ENCODE measurements around the gene PAX5.

Gene PAX5

DNA sequence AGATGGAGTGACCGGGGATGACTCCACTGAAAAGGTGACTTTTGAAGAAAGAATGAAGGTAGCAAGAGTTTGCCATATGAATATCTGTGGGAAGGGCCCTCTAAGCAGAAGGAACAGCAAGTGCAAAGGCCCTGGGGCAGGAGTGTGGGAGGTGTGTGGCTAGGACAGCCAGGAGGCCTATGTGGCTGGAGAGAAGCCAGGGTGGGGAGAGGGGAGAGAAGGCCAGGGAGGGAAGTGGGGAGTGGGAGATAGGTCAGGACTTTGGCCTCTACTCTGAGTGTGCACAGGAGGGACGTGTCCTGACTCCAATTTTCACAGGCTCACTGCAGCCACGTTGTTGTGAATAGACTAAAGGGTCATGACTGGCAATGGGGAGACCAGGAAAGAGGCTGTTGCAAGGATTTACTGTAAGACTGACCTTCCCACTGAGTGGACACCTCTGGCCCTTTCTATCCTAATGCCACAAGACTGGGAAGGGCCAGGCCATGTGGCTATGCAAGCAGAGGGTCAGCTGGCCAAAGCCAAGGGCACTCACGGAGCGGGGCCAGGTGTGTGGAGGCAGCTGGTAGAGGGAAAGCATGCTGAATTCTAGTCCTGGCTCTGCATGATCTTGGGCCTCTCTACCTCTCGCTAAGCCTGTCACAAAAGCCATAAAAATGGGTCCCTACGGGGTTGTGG is 172.4 kb downstream of the PAX5 start:
- DNase-seq (ENCODE audit: low read depth): no peak

DNA sequence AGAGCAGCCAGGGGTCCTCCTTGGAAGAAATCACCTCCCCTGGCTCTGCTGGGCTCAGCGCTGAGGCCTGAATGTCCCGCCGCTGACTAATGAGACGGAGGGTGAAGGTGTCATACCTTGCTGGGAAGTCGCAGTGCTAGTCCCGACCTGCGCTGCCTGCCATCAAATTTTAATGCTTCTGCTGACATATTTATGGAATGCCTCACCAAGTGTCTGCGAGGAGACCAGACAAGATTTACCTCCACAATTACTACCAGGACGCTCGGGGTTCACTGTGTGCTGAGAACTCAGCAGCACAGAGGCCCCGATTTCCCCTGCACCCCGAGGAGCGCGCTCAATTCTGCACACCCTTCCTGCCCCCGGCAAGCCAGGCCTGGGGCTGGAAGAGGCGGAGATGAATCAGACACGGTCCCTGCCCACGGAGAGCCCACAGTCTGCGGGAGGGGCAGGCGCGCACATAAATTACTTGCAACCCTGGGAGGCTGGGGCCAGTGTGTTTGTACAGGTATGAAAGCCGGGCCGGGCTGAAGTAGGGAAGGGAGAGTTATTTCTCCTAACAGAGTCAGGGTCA is 175.2 kb downstream of the PAX5 start:
- no peak for DNase-seq (ENCODE audit: low read depth)

DNA sequence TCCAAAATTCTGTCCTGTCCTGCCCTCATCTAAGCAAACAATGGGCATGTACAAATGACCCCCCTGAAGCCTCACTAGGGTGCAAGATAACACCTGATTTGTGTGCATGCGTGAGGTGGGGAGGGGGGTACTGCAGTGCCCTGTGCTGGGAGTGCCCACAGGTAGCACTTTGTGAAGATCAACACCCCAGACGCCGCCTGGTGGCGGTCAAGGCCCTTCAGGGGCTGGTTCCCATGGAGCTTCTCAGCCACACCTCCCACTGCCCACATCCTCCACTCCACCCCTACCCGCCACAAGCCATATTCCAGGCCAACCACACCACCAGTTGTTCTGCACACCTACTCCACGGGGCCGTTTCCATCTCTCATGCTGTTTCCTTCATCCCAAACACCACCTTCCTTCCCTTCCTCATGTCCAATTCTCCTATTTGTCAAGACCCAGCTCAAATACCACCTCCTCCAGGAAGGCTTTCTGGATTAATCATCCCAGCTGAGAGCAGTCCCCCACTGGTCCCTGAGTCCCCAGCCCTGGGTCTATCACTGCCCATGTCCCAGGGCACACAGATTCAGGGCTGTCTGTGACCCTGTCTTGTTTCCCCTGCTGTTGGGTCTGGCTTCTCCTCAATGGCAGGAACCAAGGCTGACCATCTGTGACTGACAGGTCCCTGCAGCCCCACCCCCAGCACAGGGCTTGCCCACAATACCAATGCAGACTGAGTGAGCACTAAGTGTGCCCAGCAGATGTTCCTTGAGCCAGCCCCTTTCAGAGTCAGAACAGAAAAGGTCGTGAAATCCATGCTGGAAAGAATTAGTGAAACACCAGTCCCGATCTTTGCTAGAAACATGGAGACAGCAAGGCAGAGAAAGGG is 178.4 kb downstream of the PAX5 start:
- no peak for DNase-seq (ENCODE audit: low read depth)

DNA sequence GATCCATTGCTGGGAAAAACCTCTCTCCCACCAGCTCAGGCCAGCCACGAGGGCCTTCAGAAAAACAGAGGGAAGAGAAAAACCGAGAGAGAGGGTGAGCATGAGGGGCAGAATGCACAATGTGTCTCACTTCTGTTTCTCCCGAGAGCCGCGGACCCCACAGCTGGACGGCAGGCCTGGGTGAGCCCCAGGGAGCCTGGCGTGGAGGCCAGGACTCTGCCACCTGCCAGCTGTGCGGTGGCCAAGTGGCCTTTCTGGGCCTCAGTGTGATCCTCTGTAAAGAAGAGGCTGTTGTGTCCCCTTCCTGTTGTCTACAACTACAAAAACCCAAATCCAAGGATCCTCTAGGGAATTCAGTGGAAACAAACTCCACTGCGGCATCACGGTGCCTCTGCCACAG is 179.3 kb downstream of the PAX5 start:
- no peak for DNase-seq (ENCODE audit: low read depth)

DNA sequence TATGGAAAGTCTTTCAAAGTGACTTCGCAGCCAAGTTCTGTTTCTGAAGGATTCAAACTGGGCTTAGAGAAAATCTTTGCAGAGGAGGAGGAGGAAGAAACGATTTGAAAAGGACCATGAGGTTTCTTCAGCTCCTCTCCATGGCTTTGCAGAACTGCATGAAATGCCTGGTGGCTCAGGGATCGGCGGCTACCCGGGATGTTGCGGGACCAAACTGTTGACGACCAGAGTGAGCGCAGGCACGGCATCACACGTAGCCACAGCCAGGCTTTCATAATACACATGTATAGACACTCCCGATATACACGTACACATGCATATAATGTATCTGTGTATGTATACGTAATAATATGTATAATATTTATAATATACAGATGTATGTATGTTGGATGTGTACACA is 180.0 kb downstream of the PAX5 start:
- no peak for DNase-seq (ENCODE audit: low read depth)

DNA sequence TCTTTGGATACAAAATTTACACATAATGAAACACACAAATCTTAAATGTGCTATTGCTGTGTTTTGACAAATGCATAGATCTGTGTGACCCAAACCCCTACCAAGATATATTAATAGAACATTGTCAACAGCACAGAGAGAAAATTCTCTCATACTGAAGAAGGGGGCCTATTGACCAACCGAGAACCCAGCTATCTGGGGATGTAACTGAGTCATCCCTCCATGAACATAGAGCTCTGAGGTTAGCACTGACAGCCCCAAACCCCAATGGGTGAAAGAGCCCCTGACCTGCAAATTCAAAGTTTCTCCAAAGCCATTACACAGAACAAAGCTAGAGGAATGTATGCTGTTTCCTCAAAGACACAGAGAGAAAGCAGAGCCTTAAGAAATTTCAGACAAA is 180.8 kb downstream of the PAX5 start:
- no peak for DNase-seq (ENCODE audit: low read depth)

DNA sequence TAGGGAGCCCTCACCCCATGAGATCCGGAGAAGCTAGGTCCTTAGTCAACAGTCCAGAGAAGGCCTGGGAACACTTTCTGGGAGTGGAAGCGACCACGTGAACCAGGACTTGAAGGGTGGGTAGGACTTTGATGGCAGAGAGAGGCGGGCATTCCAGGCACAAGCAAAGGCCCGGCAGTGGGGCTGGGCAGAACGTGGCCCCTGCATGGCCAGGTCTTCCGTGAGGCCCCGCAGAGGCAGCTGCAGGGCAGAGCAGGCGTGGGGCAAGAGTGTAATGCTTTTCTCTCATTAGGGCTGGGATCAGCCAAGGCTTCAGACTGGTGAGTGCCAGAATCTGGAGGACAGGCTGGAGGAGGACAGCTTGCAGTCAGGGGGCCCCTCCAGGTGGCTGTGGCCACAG is 184.1 kb downstream of the PAX5 start:
- no peak for DNase-seq (ENCODE audit: low read depth)

DNA sequence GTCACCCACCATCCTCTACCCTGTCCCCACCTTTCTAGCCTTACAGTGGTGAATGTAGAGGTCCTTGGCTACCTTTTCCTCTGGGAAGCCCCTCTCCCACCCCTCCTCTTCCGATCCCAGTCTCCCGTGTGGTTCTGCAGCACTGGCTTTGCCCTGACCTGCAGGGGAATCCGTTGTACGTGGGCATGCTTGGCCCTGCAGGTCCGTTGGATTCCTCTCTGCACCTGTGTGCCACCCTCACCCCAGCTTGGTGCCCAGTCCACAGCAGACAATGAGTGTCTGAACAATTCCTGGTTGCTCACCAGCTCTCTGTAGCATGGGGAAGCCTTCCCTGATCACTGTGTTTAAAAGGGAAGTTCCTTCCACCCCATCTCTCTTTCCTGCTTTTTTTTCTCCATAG is 185.1 kb downstream of the PAX5 start:
- DNase-seq (ENCODE audit: low read depth): no peak

DNA sequence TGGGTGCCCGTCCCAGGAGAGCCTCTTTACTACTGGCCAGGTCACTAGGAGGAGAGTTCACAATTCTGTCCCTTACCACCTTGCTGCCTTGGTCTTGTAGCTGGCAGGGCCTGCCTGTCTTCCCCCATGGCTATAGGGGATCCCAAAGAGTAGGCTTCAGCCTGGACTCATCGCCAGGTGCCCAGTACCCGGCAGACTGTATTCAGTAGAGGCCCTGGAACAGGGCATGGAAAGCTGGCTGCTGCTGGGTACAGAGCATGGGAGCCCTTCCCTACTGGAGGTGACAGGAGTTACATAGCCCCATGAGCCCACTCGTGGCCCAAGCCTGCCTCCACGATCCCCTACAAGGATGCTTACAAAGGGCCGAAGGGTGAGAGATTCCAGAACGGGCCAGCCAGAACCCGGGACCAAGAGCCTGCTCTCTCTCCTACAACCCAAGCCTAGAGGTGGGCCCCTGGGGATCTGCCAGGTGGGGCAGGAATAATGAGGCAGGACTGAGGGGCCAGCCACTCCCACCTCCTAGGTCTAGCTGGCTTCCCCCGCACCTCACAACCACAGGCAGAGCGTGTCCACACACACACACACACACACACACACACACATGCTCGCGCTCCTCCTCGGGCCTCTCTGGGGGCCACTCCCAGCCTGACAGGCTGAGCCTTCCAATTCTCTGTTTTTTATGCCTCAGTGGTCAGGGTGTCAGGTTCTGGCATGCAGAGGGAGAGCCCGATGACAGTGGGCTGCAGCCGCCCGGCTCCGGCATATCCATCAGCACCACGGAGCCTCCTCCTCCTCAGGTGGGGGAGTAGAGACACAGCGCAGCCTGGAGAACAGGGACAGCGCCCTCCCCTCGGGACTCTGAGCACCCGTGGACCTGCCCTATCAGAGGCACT is 186.0 kb downstream of the PAX5 start:
- no peak for DNase-seq (ENCODE audit: low read depth)

DNA sequence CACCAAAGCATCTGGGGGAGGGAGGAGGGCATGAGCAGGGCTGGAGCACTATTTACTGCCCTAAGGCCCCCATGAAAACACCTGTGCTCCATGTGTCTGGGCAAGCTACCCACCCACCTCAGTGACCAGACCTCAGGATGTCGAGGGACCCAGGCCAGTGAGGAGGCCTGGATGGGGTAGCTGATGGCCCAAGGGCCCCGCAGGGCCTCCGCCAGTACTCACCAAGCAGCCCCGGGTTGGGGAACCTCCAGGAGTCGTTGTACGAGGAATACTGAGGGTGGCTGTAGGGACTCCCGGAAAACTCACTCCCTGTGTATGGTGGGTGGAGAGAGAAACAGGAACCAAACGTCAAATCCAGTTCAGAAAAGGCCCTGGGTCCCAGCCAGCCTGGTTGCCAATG is 187.4 kb downstream of the PAX5 start:
- DNase-seq (ENCODE audit: low read depth): no peak

DNA sequence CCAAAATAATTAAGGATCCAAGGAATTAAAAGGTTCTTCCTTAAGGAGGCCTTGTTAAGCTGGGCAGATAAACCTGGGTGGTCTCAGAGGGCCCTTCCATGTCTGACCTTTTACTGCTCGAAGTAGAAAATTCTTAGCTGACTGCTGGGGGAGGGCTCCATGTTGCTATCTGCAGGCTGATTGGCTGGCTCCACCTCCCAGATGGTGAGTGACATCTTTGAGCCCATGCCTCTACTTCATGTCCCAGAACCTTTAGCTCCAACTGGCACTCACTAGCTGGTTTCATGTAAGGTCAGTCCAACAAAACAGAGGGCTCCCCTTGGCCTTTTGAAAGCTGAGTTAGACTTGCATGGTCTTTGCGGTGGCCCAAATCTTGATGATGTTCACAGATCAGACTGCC is 188.2 kb downstream of the PAX5 start:
- no peak for DNase-seq (ENCODE audit: low read depth)

DNA sequence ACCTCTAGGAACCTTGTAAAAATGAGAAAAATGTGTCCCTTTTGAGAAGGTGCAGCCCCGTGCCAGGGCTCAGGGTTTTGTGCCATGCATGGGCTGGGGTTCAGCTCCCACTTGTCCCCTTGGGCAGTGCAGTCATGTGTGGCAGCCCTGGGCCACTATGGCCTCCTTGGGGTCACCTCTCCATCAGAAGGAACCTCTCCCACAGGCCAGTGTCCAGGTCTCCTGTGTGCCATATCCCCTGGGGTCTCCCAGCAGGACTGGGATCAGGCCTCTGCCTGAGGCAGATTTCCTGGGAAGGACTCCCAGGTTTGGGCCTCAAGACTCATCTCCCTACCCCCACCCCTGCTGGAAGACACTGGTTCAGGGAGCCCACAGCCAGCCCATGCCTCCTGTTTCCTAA is 189.1 kb downstream of the PAX5 start:
- no peak for DNase-seq (ENCODE audit: low read depth)

DNA sequence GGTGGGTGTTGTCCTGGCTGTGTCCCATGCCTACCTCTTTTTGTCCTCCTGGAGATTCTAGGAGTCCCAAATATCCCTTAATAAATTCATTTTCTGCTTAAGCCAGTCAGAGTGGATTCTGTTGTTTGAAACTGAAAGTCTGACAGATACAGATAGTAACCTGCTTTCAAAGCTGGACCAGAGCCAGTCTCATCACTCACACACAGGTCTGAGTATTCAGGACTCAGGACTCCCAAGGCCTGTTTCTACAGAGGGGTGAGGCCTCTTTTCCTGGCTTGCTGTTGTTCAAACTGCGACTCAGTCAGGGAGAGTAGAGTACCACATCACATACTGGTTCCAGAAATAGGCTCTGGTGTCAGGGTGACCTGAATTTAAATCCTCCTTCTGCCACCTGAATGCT is 190.1 kb downstream of the PAX5 start:
- DNase-seq (ENCODE audit: low read depth): no peak

DNA sequence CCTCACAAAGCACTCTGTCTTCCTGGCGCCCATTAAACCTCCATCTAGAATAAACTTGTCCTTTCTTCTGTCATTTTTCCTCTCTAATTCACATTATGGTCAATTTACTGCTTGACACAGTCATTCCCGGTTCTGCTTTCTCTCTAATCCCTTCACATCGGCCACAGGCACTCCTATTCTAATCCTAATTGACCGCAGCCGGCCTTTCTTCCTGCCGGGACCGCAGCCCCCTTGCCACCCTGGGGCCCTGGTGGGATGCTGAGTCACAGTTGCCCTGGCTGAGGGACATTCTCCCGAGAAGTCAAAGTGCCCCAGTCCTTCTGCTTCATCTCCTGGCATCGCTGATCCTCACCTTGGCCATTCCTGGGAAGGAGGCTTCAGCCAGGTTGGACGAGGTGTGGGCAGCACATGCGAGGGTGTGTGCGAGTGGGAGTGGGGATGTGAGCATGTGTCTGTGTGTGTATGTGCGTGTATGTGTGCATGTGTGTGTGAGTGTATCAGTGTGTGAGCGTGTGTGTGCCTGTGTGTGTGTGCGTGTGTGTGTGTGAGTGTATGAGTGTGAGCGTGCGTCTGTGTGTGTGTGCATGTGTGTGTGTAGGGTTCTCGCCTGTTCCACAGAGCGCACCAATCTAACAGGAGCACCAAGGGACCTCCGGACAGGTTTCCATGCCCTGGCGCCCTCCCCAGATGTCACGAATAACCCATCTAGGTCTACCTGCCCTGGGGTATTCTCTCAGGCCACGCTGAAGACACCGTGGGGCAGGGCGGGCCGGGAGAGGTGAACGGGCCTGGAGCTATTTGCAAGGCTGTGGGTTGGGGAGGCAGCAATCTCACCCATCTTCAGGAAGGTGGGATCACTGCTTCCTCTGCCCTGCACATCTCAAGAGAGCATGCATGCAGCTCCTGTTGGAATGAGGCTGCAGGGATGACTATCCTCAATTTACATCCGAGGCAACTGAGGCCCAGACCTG is 191.2 kb downstream of the PAX5 start:
- no peak for DNase-seq (ENCODE audit: low read depth)

DNA sequence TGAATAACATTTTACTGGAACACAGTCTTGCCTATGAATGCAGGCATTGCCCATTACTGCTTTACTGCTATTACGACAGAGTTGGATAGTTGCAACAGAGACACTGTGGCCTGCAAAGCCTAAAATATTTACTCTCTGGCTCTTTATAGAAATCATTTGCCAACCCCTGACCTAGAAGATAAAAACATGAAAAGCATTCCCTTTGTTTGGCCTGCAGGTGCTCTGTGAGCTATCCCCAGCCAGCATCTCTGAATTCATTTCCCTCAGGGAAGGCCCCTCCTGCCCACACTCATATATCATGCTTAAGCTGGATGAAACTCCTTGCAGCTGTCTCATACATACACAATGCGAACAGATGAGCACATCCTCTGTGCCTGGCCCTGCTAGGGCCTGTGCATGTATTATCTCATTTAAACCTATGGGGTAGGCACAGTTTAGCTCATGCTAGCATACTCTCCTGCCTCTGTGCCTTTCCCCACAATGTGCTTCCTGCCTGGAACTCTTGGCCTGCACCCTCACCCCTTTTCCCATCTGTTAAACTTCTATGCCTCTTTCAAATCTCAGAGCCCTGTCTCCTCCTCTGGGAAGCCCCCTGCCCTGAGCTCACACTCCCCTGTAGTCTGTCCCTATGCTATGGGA is 193.1 kb downstream of the PAX5 start:
- no peak for DNase-seq (ENCODE audit: low read depth)

DNA sequence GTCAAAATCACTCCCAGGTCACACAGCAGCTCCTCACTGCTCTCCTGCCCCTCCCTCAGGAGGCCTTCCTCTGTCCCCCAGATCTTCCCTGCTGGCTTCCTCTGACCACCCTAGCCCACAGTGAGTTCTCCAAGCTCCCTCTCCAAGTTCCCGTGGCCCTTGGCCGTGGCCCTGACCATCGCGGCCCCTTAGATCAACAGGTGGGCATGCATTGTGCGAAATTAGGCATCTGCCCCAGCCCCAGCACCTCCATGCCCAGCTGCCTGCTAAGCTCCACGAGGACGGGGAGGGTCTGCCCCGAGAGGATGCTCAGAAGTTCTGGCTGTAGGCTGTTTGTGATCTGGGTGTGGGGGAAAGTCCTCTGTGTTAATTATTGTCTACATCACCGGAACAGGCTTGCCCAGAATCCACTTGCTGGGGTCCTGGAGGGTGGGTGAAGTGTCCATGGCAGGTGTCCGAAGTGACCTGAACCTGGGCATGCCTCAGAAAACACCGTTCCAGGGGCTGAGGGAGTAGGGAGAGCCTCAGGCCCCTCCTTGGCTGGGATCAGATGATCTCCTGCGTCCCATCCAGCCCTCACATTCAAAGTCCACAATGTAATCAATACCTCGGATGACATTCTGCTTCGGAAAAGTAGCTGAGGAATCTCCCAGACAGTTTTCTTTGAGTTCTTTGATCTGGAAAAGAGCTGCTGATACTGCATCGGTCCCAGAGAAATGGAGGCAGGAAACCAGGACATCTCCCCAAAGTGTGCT is 194.8 kb downstream of the PAX5 start:
- DNase-seq (ENCODE audit: low read depth): no peak

DNA sequence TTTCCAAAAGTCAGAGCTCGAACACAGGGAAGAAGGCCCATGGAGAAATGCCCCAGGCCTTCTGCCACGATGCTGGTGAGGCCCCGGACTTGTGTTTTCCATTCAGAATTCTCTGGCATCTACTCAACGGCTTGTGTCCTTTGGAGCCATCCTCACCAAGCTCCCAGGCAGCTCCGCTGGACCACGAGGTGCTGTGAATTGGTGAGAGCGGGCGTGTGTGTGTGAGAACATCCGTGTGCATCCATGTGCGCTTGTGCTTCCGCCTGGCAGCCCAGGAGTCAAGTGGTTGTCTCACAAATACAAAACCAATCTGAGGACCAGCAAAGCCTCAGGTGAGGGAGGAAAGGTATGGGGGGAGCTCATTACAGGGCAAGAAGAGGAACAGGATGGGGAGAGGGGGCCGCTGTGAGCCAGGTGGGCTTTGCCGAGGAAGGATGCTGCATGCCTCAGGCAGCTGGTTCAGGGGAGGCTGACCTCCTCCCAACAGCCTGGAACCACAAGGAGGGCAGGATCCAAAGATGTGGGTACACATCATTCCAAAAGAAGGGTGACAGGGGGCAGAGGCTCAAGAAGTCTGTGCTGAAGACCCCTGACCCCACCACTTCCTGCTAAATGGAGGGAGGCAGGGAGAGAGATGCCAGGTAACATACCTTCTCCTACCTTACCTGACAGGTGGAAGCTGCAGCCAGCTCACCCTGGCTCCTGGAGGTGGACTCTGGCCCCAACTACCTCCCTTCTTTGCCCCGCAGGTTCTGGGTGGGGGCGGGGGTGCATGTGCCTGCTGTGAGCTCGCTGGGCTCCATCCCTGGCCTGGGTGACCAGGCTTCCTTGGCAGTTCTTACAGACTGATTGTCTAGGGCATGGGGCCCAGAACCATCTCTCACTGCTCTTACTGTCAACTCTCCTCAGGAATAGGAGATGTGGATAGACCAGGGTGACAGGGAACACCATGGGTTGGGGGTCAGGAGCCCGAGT is 196.3 kb downstream of the PAX5 start:
- DNase-seq (ENCODE audit: low read depth): no peak

DNA sequence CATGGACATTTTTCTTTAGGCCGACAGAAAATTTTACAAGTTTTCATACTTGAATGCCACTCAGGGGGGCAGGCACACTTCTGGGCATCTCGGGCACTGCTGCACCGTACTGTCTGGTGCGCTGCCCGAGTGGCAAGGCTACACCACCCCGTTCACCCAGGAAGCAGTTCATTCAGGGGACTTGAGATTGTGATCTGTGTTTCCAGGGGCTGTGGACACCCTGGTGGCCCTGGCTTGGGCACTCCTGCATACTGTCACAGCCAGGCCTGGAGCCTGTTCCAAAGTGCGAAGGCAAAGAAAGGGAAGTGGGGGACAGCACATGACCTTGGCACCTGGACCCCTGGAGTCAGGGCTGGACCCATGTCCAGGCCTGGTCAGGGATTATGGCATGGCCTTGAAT is 197.6 kb downstream of the PAX5 start:
- DNase-seq (ENCODE audit: low read depth): no peak
